Right lobe of liver (tissue), 6 donors: Measurements from ENCODE around the gene FRS2. TPM values are rescaled to one million over a fixed set of nuclear protein-coding genes. Genes with fewer than 3 reads are reported as not detected.

Experiments
- ATAC-seq, 4 donors: fragments of 200-7000 bp; cut with Tn5 transposase; one replicate each; pipeline ENCODE4 v1.9.1; 2020; ENCODE audit warnings: mild to moderate bottlenecking in 4 of 4, moderate library complexity in 4 of 4
- DNase-seq, 3 donors: peaks; one replicate each; pipeline ENCODE4 v3.0.0-alpha.2; 2020
- H3K27ac ChIP-seq, 3 donors: fragments of 200-600 bp; one replicate each; pipeline ENCODE4 v1.8.0; 2022
- H3K27me3 ChIP-seq, 2 donors: fragments of 200-600 bp; one replicate each; pipeline ENCODE4 v1.8.0; 2022
- H3K36me3 ChIP-seq, 4 donors: fragments of 200-600 bp; sonication (generic) in 1 of 4; one replicate each; pipeline versions ENCODE4 v1.5.1 to v1.8.0; 2017 to 2022; ENCODE audit warnings: control low read depth in 1 of 4
- H3K4me1 ChIP-seq, 4 donors: fragments of 200-600 bp; sonication (generic) in 1 of 4; one replicate each; pipeline versions ENCODE4 v1.5.1 to v1.8.0; 2017 to 2022; ENCODE audit warnings: control low read depth in 1 of 4
- H3K4me3 ChIP-seq, 3 donors: fragments of 200-600 bp; one replicate each; pipeline ENCODE4 v1.8.0; 2022
- H3K9me3 ChIP-seq, 4 donors: fragments of 200-600 bp; sonication (generic) in 1 of 4; one replicate each; pipeline versions ENCODE4 v1.5.1 to v1.8.0; 2017 to 2022; ENCODE audit warnings: control low read depth in 1 of 4
- CTCF ChIP-seq, 4 donors: fragments of 200-600 bp in 3 of 4; fragments of 450-650 bp in 1 of 4; IDR thresholded peaks; one replicate each; pipeline versions ENCODE4 v1.5.1 to v1.8.0; 2016 to 2022; ENCODE audit warnings: antibody characterized with exemption in 4 of 4, mild to moderate bottlenecking in 2 of 4
- POLR2A ChIP-seq: fragments of 450-650 bp; IDR thresholded peaks from one replicate; pipeline ENCODE4 v1.6.1; 2017; ENCODE audit warnings: antibody characterized with exemption, mild to moderate bottlenecking
- WGBS: methylation state at CpG from one replicate; pipeline ENCODE4 v1.1.6; 2018; ENCODE audit warnings: low coverage, low lambda C conversion rate; ENCODE audit not compliant: insufficient coverage; ENCODE audit errors: missing lambda C conversion rate; 5-methylcytosine and 5-hydroxymethylcytosine counted together
- intact Hi-C, 2 donors: fragments of 100-400 bp; cut with DNase I; formaldehyde crosslinking; loops; one replicate each; pipeline versions ENCODE4 v1.11.2 to v1.14.1; 2022
- total RNA-seq, 6 experiments: library from RNA; depleted of rRNA in 2 of 6; stranded (reverse); fragments of >200 nt in 2 of 6; fragmentation: NEBNext Ultra II Directional in 3 of 6; extraction: Animal tissue kit (Norgen Biotek cat#: 25700) in 3 of 6; gene quantifications; one replicate each; pipeline versions ENCODE4 v1.1.0 to v1.2.4, GENCODE V29; 2016 to 2023
- donor health status: DM: no; HTN: yes; CAD: no.
- donor health status: DM: no; HTN: no; CAD: no.
- donor health status: DM: no; HTN: no; CAD: no.
- donor health status: DM: no; HTN: yes; CAD: no.
- donor health status: DM: no; HTN: yes; CAD: no.

The FRS2 gene
- total RNA-seq, 6 experiments from 2014 or later = 13.8 to 27.8 (median 15.8) TPM

- no peak overlapping the region for H3K27ac ChIP-seq
- no peak overlapping the region for H3K4me3 ChIP-seq
- no peak for TF ChIP-seq CTCF (IDR thresholded peaks at IDR 0.05)
- TF ChIP-seq POLR2A = no peak
- ATAC-seq (no peak), DNase-seq (no peak)
- H3K36me3 ChIP-seq = no peaks in the 10 kb centered on the region
- no peaks in the 10 kb centered on the region for H3K27me3 ChIP-seq
- intact Hi-C loops = no loop called here
- peaks cover 0 to under 1% (median under 1%) of the 10 kb centered on the region in 4 donors for H3K4me1 ChIP-seq
- H3K9me3 ChIP-seq = no peaks in the 10 kb centered on the region
- no CpG with 5 or more reads among the region's 3 CpGs for WGBS
These were observed 44.8 kb upstream of the FRS2 start for GRCh38 chr12:69425417-69425816.

- DNase-seq (no peak), ATAC-seq (no peak)
- Histone ChIP-seq H3K36me3 (no peaks in the 10 kb centered on the region), H3K4me3 (no peak overlapping the region), H3K27ac (no peak overlapping the region), H3K27me3 (no peaks in the 10 kb centered on the region), H3K4me1 (peaks cover 0 to 12% (median 6%) of the 10 kb centered on the region in 4 donors), H3K9me3 (no peaks in the 10 kb centered on the region)
- TF ChIP-seq POLR2A (no peak), CTCF (IDR thresholded peaks at IDR 0.05) (no peak)
- intact Hi-C loops = no loop called here
- 90% methylated on average over 7 of the region's 7 CpGs for WGBS
These were observed 41.7 kb upstream of the FRS2 start for GRCh38 chr12:69428351-69429073.

- Histone ChIP-seq H3K36me3 (no peaks in the 10 kb centered on the region), H3K9me3 (no peaks in the 10 kb centered on the region), H3K27ac (no peak overlapping the region), H3K4me3 (no peak overlapping the region), H3K4me1 (peaks cover 0 to 12% (median 6%) of the 10 kb centered on the region in 4 donors), H3K27me3 (no peaks in the 10 kb centered on the region)
- ATAC-seq (peak; percentile 90 to 94 (median 92)), DNase-seq (peak; percentile 50 to 69 (median 63))
- 27% methylated on average over 8 of the region's 8 CpGs for WGBS
- intact Hi-C loops = no loop called here
- TF ChIP-seq CTCF (IDR thresholded peaks at IDR 0.05) (no peak), POLR2A (no peak)
These were observed 39.1 kb upstream of the FRS2 start for GRCh38 chr12:69430942-69431590.

GRCh38 chr12:69431591-69432222 is 38.5 kb upstream of the FRS2 start:
- no peak overlapping the region for H3K27ac ChIP-seq
- H3K4me1 ChIP-seq = peaks cover 0 to 12% (median 6%) of the 10 kb centered on the region in 4 donors
- no peak overlapping the region for H3K4me3 ChIP-seq
- no peaks in the 10 kb centered on the region for H3K36me3 ChIP-seq
- DNase-seq = no peak
- H3K9me3 ChIP-seq = no peaks in the 10 kb centered on the region
- H3K27me3 ChIP-seq = no peaks in the 10 kb centered on the region
- 48% methylated on average over 5 of the region's 8 CpGs for WGBS
- intact Hi-C loops = no loop called here
- TF ChIP-seq POLR2A (no peak), CTCF (IDR thresholded peaks at IDR 0.05) (no peak)
- peak in 3 of 4 donors; percentile 9 to 31 (median 29) for ATAC-seq
